GM19193 (cell line): ENCODE results near the gene PTOV1.

Source experiments
- POLR2A ChIP-seq: IDR thresholded peaks from 4 replicates; pipeline ENCODE4 v1.6.1; 2011; ENCODE audit not compliant: insufficient read depth, insufficient read length; ENCODE audit errors: extremely low read depth

PTOV1 gene

GRCh38 chr19:49881186-49881585 is 30.2 kb downstream of the PTOV1 start:
- no peak for TF ChIP-seq POLR2A

- peak; percentile 27 for TF ChIP-seq POLR2A
Observed at GRCh38 chr19:49881672-49882394, 30.9 kb downstream of the PTOV1 start.

DNA sequence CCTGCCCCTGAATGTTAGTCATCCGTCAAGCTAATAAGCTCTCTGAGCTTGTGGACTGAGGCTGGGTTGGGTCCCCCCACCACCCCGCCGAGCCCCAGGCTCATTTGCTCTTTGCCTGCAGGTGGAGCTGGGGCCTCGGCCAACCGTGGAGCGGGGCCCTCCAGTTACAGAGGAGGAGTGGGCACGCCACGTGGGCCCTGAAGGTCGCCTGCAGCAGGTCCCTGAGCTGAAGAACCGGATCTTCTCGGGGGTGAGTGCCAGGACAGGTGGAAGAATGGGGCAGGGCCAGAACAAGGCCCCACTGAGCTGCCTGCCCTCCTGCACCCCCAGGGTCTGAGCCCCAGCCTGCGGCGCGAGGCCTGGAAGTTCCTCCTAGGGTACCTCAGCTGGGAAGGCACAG is 31.7 kb downstream of the PTOV1 start:
- TF ChIP-seq POLR2A = no peak

- TF ChIP-seq POLR2A = no peak
Observed at GRCh38 chr19:49883094-49883493, 32.1 kb downstream of the PTOV1 start.

- no peak for TF ChIP-seq POLR2A
Observed at GRCh38 chr19:49884109-49884508, 33.1 kb downstream of the PTOV1 start.

DNA sequence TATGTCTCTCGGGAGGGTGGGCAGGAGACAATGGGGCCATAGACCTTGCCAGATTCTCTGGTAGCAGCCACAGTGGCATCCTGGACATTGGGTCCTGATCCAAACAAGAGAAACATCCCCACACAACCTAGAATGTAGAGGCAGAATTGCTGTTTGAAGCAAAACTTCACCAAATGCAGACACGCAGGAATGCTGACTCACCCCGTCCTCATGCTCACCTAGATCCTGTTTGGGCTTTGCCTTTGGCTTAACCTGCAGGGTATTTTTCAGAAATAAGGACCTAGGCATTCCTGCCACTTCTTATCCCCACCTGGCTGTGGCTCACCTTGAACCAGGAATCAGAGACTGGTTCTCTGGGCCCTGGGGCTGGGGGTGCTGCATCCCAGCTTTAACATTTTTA is 33.8 kb downstream of the PTOV1 start:
- no peak for TF ChIP-seq POLR2A

- TF ChIP-seq POLR2A = no peak
Observed at GRCh38 chr19:49887037-49887664, 36.2 kb downstream of the PTOV1 start.

DNA sequence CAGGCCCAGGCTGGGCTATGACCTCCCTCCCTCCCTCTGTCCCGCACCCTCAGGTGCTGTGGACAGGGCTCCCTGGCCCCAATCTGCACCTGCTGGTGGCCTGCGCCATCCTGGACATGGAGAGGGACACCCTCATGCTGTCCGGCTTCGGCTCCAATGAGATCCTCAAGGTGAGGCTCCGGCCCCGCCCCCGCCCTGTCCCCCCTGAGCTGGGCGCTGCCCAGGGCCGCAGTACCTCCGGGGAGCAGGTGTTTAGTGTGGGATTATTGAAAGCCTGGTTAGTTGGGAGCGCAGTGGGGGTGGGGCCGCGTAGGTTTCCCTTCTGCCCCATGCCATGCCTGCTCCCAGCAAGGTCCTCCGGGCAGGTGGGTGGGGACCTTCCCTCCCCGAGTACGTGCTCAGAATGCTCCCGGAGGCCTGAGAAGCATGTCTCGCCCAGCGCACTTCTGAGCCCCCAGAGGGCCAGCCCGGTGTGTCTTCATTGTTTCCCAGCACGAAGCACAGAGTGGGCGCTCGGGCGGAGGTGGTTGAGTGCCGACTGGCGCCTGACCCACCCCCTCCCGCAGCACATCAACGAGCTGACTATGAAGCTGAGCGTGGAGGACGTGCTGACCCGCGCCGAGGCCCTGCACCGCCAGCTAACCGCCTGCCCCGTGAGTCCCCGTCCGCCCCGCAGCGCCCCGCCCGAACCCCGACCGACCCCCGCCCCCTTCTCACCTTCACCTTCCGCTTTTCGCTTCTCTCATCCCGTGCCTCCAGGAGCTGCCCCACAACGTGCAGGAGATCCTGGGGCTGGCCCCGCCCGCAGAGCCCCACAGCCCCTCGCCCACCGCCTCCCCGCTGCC is 36.9 kb downstream of the PTOV1 start:
- TF ChIP-seq POLR2A = no peak

- TF ChIP-seq POLR2A = peak; percentile 36
Observed at GRCh38 chr19:49888510-49888824, 37.5 kb downstream of the PTOV1 start.

DNA sequence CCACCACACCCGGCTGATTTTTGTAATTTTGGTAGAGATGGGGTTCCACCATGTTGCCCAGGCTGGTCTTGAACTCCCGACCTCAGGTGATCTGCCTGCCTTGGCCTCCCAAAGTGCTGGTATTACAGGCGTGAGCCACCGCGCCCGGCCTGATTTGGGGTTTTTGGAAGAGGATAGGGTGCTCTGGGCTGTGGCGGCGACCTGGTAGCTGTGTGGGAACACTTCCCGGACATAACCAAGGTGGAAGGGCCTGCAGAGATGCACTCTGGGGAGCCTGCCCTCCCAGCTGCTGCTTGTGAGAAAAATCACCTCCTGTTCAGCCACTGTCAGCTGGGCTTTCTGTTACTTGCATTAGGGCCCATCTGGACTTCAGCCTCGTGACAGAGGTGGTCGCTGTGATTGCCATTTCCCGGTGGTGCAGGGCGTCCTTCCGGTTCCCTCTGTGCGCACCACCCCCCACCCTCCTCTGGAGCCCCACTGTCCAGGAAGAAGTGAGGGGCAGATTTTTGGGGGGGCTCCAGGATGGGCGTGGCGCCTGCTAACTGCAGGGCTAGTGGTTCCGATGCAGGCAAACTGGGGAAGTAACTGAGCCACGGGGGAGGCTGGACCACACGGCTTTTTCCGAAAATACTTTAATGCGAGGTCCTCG is 38.2 kb downstream of the PTOV1 start:
- TF ChIP-seq POLR2A = no peak

GRCh38 chr19:49889687-49890348 is 38.9 kb downstream of the PTOV1 start:
- peak; percentile 43 for TF ChIP-seq POLR2A

DNA sequence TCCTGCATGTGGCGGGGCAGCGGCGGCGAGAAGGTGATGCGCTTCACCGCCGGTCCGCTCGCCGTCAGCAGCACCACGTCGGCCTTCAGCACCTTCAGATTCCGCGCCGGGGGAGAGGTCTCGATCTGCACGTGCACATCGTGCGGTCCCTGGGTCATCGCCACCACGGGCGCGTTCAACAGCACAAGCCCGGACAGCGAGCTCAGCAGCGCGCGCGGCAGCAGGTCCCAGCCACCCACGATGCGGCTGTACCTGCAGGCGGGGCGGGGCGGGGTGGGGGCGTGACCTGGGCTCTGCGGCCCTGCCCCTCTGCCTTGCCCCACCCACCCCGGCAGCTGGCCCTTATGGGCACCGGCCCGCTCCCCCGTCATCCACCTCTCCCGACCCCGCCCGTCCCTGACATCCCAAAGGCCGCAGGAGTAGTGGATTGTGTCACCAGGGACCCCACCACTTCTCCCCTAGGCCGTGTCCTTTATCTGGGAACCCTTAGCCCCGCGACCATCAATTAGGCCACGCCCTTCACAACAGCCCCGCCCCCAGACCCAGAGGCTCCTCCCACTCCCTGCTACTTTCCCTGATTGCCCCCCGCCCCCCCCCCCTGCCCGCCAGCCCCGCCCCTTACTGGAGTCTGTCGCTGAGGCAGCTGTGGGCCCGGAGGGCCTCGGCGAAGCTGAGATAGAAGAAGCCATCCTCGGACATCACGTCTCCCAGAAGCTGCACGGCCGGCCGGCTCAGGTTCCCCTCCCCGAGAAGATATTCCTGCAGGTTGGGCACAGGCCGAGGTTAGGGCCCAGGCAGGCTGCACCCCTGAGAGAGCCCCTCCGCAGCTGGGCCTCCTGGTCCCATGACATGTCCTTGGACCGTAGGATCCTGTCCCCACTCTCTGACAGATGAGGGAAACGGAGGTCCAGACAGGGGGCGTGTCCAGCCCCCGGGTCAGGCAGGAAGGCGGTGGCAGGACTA is 39.7 kb downstream of the PTOV1 start:
- TF ChIP-seq POLR2A = peak; percentile 10

DNA sequence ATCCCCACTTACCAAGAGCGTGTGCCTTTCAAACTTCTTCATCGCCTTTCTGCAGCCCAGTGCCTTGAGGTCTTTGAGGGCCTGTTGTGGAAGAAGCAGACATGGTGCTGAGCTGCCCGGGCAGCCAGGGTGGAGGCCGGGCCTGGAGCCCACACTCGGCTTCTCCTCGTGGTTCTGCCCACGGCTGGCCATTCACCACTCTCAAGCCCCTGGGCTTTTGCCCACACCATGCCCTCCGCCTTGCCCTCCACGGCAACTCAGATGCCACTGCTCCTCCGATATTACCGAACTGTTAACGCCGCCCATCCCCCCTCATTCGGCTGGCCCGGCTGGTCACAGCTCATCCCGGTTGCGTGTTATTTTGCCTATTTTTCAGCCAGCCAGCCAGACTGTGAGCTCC is 40.4 kb downstream of the PTOV1 start:
- TF ChIP-seq POLR2A = no peak

DNA sequence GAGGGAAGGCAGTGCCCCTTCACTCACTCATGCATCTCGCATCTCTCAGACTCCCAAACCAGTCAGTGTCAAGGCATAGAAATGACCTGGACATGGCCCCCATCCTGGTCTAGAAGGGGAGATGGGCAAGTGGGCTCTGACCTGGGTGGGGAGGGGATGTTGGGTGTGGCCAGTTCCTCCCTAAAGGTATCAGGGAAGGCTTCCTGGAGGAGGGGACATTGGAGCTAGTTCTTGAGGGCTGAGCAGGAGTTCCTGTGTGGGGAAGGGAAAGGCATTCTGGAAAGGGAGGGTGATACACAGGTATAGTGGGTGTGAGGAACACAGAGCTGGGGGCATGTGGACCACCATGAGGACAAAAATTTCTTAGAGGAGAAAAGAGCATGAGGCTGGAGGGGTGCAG is 41.8 kb downstream of the PTOV1 start:
- TF ChIP-seq POLR2A = no peak
